Activated naive CD4-positive, alpha-beta T cell treated with Interleukin-2 at 50 U/mL for 16 hours (primary cell): ENCODE measurements around the gene INO80.
A peak's percentile ranks its signal among the peaks of the same experiment; 100 is the strongest.
"Not testable (repeated sequence)": the region's sequence is repeated elsewhere in the genome, so short reads cannot be mapped to it uniquely, and the experiment has no call there.

Source experiments
- DNase-seq: peaks from one replicate; pipeline ENCODE4 v3.0.0-alpha.2; 2020

The INO80 gene

DNA sequence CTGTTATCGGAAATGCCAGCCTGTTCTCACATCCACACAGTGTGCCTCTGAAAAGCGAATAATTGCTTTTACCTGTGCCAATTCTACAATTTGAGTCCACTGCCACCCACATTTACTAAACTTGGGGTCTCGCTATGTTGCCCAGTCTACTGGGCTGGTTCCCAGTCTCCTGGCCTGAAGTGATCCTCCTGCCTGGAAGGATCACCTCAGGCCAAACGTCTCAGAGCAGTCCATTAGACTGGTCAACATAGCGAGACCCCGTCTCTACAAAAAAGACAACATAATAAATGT, 827 bp upstream of the INO80 start:
- no peak for DNase-seq

DNA sequence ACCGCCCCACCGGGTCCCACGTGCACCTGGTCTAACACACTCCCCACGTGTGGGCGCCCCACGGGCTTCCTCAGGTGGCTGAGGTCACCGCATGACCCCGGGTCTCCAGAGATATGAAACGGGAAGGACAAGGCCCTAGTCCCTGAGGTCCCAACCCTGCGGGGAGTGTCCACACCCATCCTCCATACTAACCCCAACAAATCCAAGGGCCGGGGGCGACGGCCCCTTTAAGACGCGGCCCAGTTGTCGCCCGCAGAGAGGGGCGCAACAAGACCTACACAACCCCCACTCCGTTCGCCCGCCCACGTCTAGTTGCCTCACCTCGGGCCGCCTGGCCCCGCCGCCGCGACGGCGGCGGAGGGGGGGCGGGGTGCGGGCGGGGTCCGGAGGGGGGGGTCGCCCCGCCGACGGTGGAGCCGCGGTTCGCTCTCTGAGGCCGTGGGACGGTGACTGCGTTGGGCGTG, 396 bp downstream of the INO80 start:
- peak; percentile 82 for DNase-seq

DNA sequence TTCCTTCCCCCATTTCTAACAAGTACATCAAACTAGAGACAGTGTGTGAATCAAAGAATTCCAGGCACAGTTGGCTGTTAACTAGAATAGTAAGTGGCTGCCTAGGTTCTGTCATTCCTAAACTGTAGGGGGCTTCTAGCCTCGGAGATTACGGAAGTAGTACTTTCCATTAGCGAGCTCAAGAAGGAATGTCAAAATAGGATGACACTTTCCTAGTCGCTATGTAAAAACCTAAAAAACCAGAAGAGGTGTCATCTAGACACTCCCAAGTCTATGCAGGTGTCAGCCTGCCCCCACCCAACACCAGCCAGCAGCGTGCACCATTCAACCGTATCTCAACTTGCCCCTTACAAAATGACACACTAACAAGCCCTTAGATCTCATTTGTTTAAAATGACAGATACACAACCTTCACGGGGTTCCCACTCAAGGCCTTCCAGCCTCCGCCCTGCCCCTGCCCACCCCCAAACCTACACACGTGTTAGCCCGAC, 874 bp downstream of the INO80 start:
- DNase-seq: no peak

DNA sequence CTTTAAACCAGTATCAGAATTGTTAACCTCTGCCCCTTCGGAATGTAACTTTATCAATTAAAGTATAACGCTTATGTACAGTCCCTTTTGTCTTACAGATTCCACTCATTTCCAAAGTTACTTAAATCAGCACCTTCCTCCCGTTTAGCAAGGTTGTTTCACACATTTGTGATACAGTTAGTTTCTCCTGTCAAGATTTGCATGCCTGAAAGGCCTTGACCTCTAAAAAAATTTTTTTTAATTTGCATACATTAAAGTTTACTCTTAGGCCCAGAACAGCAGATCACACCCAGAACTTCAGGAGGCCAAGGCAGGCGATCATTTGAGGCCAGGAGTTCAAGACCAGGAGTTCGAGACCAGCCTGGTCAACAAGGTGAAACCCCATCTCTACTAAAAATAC, 9.1 kb downstream of the INO80 start:
- no peak for DNase-seq

DNA sequence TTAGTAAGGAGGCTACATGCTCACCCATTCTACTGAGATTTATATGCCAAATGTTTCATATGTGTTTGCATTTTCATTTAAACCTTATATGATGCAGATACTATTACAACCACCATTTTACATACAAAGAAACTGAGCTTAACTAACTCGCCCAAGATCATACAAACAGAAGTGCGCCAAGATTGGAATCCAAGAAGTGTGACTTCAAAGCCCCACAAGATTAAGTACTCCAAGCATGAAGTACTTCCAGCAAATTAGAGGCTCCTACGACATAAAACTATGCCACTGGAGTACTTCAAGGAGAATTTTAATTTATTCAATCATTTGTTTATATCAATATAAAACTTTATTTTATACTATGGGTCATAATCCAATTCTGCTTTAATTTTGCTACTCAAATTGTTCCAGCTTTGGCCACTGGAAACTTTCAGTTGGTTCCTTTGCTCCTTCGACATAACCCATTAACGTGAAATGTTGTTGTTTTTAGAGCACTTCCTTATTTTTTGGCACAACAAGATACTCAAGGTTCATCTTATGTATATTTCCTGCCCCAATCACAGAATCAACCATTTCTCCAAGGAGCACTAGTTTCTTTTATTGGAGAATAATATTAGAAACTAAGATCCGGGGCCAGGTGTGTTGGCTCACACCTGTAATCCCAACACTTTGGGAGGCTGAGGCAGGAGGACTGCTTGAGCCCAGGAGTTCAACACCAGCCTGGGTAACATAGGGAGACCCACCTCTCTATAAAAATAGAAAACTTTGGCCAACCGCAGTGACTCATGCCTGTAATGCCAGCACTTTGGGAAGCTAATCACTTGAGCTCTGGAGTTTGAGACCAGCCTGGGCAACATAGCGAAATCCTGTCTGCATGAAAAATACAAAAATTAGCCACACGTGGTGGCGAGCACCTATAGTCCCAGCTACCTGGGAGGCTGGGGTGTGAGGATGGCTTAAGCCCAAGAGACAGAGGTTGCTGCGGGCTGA, 10.4 kb downstream of the INO80 start:
- no peak for DNase-seq

DNA sequence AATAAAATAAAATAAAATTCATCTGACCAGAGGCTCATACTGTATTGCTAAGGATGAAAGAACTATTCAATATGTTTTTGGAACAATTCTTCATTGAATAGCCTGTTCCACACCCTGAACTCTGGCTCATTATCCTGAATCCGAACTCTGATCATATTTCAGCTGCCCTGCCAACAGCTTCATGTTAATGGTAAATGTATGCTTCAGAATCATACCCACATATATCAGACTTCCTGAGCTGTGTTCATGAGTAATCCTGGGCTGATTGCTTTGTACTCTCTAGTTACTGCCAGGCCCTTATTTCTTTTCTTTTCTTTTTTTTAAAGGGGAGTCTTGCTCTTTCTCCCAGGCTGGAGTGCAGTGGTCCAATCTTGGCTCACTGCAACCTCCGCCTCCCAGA, 11.8 kb downstream of the INO80 start:
- DNase-seq: no peak

DNA sequence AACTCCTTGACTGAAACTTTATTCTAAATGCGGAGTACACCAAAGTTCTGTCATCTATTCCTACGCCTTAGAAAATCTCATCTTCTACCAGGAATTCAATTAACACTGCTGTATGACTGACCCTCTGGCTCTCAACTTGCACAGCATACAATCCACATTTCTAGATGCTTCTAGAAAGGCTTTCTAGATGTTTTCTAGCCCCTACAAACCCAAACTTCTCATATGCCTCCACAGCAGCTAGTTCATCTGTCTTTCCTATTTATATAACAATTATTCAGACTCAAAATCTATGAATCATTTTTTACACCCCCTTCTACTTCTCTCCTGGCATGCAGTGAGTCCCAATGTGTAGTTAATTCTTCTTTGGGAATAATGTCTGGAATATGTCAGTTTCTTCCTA, 13.2 kb downstream of the INO80 start:
- no peak for DNase-seq

DNA sequence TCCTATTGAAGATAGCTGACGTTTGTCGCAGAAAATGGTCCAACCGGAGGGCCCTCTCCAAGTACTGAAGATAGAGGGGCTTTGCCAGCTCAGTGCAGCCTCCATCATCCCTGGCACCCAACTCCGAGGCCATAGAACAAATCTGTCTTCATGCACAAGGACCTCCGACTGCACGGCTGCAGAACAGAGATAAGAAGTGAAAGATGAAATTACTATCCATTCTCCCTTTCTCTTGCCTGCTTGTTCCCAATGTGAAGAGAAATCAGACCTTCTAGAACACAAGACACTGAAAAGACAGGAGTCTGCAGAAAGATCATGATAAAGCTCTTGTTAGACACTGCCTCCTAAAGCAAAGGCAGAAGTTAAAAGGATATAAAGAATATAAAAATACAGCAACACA, 19.9 kb downstream of the INO80 start:
- DNase-seq: no peak

DNA sequence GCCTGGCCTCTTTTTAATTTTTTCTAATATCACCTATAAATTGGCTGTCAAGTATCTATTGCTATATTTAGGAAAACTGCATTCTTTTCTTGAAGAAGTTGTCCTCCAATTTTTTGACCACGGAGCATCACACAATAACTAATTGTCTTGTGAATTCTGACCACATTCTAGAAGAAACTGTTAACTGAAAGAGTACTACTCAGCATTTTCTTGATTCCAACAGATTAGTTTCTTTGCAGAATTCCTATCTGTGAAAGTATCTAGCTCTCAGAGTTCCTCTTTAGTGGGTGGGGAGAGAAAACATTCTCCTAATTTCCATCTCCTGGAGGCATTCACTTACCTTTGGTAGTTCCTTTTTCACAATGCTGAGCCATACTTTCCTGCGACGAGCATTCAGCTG, 31.1 kb downstream of the INO80 start:
- DNase-seq: no peak

DNA sequence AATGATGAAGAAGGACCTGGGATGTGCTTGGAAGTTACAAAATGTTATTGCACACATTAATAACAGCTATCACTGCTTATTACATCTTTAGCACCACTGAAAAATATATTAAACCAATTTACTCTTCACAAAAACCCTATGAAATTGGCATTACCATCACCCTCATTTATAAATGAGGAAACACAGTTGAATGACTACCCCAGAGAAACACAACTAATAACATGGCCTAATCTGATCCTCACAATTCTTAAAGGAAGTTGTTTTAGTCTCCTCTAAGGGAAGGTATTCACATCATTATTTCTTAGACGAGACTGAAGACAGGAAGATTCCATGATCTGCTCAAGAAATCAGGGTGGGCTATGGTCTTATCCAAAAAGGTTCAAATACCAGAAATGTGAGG, 35.9 kb downstream of the INO80 start:
- DNase-seq: no peak

DNA sequence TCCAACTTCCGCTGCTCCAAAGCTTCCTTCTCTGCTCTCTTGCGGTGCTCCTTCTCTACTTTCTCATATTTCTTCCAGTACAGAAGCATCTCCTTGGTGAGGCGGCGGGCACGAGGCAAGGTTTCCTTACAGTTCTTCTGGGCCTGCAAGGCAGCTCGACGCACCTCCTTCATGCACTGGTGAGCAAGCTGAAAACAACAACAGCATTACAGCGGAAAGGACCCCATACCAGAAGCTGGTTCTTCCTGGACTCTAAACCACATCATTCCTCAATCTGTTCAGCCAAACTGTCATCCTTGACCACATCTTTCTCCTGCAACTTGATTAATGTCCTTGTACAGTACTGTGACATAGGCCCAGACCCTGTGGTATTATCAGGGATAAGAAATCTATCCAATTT, 36.4 kb downstream of the INO80 start:
- no peak for DNase-seq

DNA sequence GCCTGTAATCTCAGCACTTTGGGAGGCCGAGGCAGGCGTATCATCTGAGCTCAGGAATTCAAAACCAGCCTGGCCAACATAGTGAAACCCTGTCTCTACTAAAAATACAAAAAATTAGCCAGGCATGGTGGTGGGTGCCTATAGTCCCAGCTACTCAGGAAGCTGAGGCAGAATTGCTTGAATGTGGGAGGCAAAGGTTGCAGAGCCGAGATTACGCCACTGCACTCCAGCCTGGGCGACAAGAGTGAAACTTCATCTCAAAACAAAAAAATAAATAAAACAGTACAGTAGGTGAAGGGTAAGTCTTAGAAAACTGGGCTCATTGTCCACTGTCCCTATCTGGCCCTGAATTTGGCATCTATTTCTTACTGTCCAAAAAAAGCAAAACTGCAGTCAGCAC, 37.2 kb downstream of the INO80 start:
- not testable (repeated sequence) for DNase-seq

DNA sequence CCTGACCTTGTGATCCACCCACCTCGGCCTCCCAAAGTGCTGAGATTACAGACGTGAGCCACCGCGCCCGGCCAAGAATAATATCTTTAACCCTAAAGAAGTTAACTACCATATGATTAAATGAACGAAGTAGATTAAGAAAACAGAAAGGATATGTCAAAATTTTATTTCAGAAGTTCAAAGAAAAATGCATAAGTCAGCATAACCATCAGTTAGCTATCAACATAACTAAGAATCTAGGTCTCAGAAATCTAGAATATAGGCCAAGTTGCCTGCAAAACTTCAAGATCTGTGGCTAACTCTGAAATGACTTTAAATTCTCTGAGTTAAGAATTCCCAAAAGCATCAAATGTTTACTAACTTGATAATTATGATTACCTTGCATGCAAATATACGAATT, 38.0 kb downstream of the INO80 start:
- DNase-seq: no peak

DNA sequence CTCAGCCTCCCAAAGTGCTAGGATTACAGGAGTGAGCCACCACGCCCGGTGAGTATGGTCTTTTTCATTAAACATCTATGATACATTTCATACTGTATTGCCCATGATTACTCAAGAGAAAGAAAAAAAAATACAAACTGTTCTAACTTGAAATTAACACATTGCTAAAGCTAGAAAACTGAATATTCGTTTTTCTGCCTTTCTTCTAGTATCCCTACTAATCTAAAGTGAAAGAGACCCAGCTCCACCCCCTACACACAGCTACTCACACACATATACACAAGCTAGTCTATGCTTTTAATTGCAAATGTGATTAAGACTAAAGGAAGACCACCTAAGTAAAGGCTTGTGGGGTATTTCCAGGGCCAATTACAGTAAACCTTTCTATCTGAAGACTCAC, 43.1 kb downstream of the INO80 start:
- DNase-seq: no peak

DNA sequence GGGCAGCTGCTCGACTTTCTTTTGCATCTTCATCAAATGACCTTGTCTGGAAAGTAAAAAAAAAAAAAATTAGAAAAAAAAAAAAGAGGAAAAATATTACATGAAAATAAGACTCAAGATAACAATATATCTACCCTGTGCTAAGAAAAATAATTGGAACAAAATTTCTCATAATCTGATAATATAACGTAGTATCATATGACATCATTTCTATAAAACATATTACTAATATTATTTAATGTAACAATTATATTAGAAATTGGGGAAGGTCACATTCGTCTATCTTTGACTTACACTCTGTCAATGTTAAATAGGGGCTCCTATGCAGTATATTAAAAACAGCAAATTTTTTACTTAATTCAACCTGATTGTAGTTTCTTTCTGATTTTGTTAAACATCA, 44.1 kb downstream of the INO80 start:
- DNase-seq: no peak

DNA sequence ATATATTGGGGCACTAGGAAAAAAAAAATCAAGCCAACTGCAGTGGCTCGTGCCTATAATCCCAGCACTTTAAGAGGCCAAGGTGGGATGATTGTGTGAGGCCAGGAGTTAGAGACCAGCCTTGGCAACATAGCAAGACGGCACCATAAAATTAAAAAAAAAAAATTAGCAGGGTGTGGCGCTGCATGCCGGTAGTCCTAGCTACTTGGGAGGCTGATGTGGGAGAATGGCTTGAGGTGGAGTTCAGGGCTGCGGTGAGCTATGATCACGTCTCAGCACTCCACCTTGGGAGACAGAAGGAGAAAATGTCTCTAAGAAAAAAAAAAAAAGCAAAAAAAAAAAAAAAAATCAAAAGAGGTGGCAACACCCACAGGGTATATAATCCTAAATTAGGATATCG, 49.6 kb downstream of the INO80 start:
- no peak for DNase-seq

DNA sequence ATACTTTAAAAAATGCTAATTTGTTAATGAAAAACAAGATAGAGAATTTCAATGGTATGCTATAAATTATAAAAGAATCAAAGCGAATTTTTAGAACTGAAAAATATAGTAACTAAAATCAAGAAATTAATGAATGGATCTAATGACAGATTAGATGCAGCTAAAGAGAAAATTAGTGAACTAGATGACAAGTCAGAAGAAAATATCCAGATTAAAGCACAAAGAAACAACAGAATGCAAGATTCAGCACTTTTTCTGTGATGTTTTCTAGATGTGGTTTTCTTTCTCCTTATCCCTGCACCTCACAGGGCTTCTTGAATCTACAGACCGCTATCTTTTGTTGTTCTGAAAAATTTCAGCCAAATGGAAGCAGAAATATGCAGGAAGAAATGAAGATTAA, 54.4 kb downstream of the INO80 start:
- DNase-seq: no peak

DNA sequence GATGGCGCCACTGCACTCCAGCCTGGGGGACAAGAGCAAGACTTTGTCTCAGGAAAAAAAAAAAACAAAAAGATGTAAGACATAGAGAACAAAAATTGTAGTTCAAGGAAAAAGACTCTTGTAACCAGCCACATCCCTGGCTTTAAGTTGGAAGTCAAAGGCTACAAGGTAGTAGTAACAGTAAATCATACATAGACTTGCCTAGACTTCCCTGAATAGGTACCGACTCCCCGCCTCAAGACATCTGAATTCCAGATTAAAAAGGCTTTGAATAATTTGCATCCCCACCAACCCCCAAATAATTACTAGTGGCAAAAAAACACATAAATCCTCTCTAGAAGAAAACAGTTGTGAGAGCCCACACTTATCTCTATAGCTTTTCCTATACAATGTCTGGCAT, 55.6 kb downstream of the INO80 start:
- no peak for DNase-seq

DNA sequence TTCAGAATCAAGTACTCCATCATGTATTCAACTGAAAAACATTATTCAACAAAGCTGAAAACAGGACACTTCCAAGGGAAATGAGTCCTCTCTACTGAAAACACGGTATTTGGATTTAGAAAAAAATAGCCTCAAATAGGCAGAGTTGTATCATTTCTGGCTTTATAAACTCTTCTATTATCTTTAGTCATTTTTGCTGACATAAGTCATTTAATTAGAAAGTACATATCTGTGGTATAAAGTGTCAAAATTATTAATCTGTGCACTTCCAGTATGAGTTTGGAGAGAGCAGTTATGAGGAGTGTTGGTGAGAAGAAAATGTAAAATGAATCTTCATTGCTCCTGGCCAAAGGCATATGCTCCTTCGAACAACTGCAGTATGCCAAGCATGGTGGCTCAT, 59.3 kb downstream of the INO80 start:
- DNase-seq: no peak

DNA sequence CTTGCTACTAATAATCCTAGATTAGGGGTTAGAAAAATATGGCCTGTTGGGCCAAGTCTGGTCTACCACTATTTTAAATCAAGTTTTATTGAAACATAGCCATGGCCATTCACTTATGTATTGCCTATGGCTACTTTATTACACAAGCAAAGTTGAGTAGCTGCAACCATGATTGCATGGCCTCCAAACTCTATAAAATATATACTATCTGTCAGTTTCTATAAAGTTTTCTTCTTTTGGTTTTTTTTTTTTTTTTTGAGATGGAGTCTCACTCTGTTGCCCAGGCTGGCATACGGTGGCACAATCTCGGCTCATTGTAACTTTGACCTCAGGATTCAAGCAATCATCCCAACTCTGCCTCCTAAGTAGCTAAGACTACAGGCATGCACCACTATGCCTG, 60.4 kb downstream of the INO80 start:
- no peak for DNase-seq

DNA sequence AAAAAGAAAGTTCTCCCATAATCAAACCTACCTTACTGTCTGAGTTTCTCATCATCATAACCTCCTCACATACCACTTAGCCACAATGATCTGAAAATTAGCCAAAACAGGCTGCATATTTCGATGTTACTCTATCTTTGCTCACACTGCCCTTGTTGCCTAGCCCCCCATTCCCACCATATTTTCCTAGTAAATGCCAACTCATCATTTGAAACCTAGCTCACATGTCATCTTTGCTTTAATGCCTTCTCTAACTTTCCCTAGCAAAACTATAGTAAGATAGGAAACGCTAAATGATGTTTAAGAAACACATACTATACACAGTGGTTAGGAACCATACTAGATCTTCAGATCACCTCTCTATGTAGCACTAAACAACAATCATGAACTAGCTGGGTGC, 64.9 kb downstream of the INO80 start:
- DNase-seq: no peak

DNA sequence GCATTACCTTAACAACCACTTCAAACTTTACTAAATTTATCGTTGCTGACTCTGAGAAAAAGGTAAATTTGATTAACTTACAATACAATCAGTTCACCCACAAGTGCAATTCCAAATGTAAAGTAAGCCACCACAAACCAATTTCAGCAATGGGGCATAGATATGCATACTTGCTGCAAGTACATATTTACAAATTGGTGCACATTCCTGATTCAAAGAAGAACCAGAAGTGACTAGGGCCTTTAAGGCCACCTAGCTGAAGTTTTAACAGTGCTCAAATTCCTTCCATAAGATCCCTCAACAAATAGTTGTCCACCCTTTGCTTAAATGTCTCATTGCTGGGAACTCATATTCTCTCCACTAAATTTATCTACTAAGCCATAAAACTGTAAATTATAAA, 67.2 kb downstream of the INO80 start:
- no peak for DNase-seq

DNA sequence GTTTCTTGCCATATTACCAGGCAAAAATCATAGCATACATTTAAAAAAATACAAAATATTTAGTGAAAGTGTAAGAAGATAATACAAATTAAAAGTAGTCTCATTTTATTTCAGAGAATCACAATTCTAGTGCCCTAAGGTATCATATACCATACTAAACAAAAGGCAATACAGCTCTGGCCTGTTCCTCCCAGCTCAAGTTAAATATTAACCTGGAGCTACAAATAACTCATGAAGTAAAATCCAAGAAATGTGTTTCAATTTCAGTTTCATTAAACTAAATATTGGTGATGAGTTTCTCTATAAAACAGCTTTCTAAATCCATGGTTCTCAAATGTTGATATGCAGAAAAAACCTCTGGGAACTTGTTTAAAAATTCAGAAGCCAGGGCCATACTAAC, 67.7 kb downstream of the INO80 start:
- DNase-seq: no peak

DNA sequence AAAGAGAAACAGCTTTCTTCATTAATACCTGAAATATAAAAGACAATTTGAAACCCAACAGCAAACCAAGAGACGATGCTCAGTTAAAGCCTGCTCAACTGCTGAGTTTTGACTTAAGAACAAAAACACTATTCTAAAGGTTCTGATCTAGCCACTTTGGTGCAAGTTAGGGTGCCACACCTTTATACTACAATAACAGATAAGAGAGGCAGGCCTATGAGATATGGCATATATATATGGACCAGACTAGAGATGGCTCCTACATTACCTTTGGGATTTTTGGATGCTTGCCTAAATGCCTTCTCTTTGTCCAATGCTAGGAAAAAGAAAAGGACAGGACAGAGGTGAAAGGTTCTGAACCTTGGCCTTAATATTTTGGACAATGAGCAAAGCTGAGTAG, 68.6 kb downstream of the INO80 start:
- DNase-seq: no peak
